Astrocyte of the cerebellum (primary cell): ENCODE data around the gene EYS.

Source experiments
- DNase-seq: peaks from one replicate; pipeline ENCODE4 v3.0.0-alpha.2; 2011; ENCODE audit warnings: low read depth
- H3K4me3 ChIP-seq: 2 replicates; pipeline ENCODE4 v1.5.1; 2011; ENCODE audit warnings: mild to moderate bottlenecking, low read depth, low read length, moderate library complexity
- in situ Hi-C: cut with HindIII; loops from 2 replicates; pipeline ENCODE4 v1.10.0; 2017; ENCODE audit warnings: low sequenced_read_pairs
- TF ChIP-seq, protein P1 (sequence below): IDR thresholded peaks from 2 replicates; pipeline ENCODE4 v1.5.1; 2012; ENCODE audit warnings: low read length, low read depth, moderate library complexity, mild to moderate bottlenecking; ENCODE audit errors: missing control alignments

The EYS gene

DNA sequence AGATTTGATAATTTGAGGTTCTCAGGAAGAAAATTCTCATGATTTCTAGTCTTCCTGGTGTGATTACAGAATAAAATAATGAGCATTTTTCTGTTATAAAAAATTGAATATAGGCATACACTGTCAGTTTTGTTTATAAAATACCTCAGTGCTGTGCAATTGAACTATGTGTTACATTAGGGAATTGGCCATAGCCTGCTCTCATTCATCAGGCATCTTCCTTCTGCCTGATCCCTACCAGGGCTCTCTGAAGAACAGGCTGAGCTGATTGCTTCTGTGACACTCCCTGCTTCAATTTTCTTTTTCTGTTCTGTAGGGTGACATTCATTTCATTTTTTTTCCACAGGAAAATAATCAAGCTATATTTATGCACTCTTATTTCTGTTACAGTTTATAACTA lies 1908.6 kb downstream of the EYS start:
- in situ Hi-C loops: no loop called here
- TF ChIP-seq, protein P1, sequence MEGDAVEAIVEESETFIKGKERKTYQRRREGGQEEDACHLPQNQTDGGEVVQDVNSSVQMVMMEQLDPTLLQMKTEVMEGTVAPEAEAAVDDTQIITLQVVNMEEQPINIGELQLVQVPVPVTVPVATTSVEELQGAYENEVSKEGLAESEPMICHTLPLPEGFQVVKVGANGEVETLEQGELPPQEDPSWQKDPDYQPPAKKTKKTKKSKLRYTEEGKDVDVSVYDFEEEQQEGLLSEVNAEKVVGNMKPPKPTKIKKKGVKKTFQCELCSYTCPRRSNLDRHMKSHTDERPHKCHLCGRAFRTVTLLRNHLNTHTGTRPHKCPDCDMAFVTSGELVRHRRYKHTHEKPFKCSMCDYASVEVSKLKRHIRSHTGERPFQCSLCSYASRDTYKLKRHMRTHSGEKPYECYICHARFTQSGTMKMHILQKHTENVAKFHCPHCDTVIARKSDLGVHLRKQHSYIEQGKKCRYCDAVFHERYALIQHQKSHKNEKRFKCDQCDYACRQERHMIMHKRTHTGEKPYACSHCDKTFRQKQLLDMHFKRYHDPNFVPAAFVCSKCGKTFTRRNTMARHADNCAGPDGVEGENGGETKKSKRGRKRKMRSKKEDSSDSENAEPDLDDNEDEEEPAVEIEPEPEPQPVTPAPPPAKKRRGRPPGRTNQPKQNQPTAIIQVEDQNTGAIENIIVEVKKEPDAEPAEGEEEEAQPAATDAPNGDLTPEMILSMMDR: no peak
- DNase-seq: no peak
- no peak overlapping the region for H3K4me3 ChIP-seq

DNA sequence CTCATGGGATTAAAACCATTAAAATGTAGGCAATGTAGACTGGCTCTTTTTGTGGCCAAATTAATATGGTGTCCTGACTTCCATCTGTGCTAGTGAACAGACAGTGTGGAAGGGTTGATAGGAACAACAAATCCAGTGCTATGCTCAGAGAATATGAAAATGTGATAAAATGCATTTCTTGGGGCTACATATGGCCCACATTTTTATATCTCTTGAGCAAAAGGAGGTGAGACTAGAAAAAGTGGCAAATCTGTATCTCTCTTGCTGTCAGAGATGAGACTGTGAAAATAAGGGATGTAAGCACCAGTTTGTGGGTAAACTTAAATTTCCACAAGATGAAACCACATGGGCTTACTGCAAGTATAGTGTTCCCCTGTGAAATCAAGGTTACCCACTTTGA lies 1909.3 kb downstream of the EYS start:
- in situ Hi-C loops: no loop called here

DNA sequence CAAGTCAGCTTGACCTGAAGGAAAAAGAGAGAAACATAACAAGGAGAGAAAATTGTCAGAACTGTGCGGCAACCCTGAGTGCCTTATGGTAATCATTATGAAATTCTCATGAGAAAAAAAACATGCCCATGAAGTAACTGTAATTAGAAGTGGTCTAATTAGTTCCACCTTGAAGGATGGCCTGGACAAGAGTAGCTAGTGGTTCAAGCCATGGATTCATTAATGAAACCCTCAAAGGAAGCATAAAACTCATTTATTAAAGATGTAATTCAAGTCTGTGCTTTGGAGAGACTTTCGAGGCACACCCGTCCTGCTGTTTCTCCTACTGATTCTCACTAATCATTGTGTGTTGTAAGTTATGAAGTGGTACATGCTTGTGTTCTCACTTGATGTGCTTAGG lies 1911.2 kb downstream of the EYS start:
- in situ Hi-C loops: no loop called here
- no peak for DNase-seq
- TF ChIP-seq, protein P1: no peak
- H3K4me3 ChIP-seq: no peak overlapping the region

More for the DNA sequence above, 1909.3 kb downstream of the EYS start:
- TF ChIP-seq, protein P1: no peak
- H3K4me3 ChIP-seq: no peak overlapping the region
- DNase-seq: no peak

DNA sequence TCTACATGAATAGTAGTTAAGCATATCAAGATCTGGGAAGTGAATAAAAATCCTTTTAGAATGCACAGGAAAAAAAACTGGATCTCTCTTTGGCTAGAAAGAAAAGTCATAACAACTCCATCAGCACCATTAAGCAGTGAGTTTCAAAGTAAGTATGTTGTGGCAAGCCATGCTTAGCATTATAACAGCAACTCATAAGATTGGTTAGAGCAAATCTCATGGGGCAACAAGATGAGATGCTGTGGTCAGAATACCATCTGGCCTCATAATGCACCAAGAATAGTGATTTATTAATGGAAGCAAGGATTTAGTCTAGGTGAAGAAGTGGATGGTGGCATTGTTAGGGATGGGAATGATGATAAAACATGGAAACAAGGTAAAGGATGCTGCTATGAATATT lies 1912.0 kb downstream of the EYS start:
- H3K4me3 ChIP-seq: no peak overlapping the region
- TF ChIP-seq, protein P1: no peak
- in situ Hi-C loops: no loop called here
- DNase-seq: no peak

DNA sequence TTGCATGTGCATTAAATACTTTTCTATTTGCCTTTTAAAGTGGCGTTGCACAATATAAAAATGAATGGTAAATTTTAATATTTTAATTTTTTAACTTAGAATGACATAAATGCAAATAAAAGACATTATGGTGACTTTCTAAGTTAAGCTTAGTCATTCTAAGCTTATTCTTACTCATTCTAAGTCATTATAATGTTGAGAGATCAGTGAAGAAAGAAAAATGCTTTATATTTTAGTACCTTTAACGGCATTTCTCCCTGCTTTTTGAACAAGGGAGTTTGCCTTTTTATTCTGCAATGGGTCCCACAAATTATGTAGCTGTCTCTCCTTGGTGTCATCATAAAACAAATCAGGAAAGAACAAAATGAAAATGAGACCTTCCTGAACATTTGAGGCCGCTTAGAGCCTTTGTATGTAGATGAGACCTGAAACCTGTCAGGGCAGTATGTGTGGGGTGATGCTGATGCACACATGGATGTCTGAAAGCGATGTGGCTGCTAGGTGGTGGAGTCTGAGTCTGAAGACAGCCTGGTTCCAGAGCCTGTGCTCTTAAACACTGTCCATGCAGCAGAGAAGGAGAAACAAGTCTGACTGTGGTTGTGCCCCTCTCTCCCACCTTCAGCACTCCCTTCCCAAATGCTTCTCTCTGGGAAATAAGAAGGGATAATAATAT lies 1913.4 kb downstream of the EYS start:
- in situ Hi-C loops: no loop called here
- no peak overlapping the region for H3K4me3 ChIP-seq
- no peak for DNase-seq
- TF ChIP-seq, protein P1: no peak

DNA sequence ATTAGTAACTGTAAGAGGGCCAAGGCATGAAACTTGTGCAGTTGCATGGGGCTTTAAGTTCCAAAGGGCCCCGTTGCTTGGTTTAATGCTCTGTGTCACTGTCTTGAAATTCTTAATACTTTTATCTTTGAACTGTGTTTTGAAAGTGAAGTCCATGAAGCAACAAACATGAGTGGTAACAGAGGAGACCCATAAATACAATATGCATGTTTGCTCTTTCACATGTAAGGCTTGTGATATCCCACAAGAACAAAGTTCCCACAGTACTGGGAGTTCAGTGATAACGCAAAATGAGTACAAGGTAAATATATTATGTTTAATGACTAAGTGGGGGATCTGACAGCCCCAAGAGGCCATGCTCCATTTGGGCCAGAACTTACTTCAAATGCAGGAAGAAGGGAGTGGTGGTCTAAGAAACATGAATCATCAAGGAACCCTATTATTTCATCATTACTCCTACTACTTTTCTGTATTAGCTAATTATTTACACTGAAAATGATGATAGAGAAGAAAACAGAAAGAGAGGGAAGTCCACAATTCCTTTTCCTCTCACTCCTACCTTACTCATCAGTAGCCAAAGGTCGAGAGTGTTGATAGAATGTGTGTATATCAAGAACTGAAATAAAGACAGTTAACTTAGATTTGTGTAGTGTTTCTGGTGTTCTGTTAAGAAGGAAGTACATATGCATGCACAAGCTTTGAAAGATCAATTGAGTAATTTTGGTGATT lies 1914.1 kb downstream of the EYS start:
- no peak overlapping the region for H3K4me3 ChIP-seq
- no peak for DNase-seq
- in situ Hi-C loops: no loop called here
- TF ChIP-seq, protein P1: no peak
